Adrenal gland (tissue), 5 donors: ENCODE results near the gene CEP135.
"Not testable (repeated sequence)": the region's sequence is repeated elsewhere in the genome, so short reads cannot be mapped to it uniquely, and the experiment has no call there.

ENCODE experiments used
- POLR2A ChIP-seq, 2 donors: fragments of 450-650 bp; IDR thresholded peaks; one replicate each; pipeline ENCODE4 v1.6.1; 2017; ENCODE audit warnings: antibody characterized with exemption in 2 of 2, mild to moderate bottlenecking in 2 of 2, moderate library complexity in 1 of 2
- TF ChIP-seq, protein P1 (sequence below), 6 experiments: fragments of 450-650 bp in 4 of 6; fragments of 200-600 bp in 2 of 6; sonication (generic) in 1 of 6; IDR thresholded peaks; 1 replicate in 5 of 6; 2 replicates in 1 of 6; pipeline versions ENCODE4 v1.5.1 to v1.8.0; 2016 to 2021; ENCODE audit warnings: antibody characterized with exemption in 6 of 6, mild to moderate bottlenecking in 2 of 6, moderate library complexity in 1 of 6
- donor health status: DM: no; HTN: no; CAD: no.

DNA sequence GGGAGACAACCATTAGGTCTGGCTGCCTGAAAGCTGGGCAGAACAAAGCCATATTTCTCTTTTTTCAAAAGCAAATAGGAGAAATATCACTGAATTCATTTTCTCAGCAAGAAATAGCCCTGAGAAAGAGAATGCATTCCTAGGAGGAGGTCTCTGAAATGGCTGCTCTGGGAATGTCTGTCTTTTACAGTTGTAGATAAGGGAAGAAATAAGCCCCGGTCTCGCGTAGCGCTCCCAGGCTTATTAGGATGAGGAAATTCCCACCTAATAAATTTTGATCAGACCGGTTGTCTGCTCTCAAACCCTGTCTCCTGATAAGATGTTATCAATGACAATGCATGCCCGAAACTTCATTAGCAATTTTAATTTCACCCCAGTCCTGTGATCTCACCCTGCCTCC lies 12.8 kb upstream of the CEP135 start:
- TF ChIP-seq, protein P1, sequence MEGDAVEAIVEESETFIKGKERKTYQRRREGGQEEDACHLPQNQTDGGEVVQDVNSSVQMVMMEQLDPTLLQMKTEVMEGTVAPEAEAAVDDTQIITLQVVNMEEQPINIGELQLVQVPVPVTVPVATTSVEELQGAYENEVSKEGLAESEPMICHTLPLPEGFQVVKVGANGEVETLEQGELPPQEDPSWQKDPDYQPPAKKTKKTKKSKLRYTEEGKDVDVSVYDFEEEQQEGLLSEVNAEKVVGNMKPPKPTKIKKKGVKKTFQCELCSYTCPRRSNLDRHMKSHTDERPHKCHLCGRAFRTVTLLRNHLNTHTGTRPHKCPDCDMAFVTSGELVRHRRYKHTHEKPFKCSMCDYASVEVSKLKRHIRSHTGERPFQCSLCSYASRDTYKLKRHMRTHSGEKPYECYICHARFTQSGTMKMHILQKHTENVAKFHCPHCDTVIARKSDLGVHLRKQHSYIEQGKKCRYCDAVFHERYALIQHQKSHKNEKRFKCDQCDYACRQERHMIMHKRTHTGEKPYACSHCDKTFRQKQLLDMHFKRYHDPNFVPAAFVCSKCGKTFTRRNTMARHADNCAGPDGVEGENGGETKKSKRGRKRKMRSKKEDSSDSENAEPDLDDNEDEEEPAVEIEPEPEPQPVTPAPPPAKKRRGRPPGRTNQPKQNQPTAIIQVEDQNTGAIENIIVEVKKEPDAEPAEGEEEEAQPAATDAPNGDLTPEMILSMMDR (IDR thresholded peaks at IDR 0.05), result not testable (repeated sequence)
- TF ChIP-seq POLR2A (IDR thresholded peaks at IDR 0.05), result not testable (repeated sequence)
